Activated T-cell treated with anti-CD3 and anti-CD28 coated beads, Interleukin-2, amount 50 U/mL, for 72 hours (primary cell): ENCODE results near the gene MIA. TPM values are rescaled to one million over a fixed set of nuclear protein-coding genes. Genes with fewer than 3 reads are reported as not detected.

Experiments
- ATAC-seq, 2 donors: fragments of 150-1000 bp; cut with Tn5 transposase; replicated peaks in 1 of 2; 2 replicates each; pipeline ENCODE4 v1.10.0; 2021; ENCODE audit warnings: moderate library complexity in 2 of 2, mild to moderate bottlenecking in 1 of 2
- DNase-seq, 2 donors: peaks; one replicate each; pipeline ENCODE4 v3.0.0; 2021 to 2022; ENCODE audit warnings: mixed read lengths in 1 of 2
- H3K27ac Mint-ChIP-seq: one replicate; pipeline ENCODE4 v1.8.0; 2022; ENCODE audit warnings: mild to moderate bottlenecking, moderate library complexity, mixed read lengths
- H3K27me3 Mint-ChIP-seq: one replicate; pipeline ENCODE4 v1.8.0; 2022; ENCODE audit warnings: low read depth, mixed read lengths
- H3K36me3 Mint-ChIP-seq, 2 donors: one replicate each; pipeline ENCODE4 v1.8.0; 2022; ENCODE audit warnings: mixed read lengths in 2 of 2, mild to moderate bottlenecking in 1 of 2; ENCODE audit not compliant: insufficient read depth in 2 of 2
- H3K4me1 Mint-ChIP-seq: one replicate; pipeline ENCODE4 v1.8.0; 2022; ENCODE audit warnings: low read depth, mixed read lengths
- H3K4me3 Mint-ChIP-seq, 2 donors: one replicate each; pipeline ENCODE4 v1.8.0; 2022; ENCODE audit warnings: mild to moderate bottlenecking in 2 of 2, mixed read lengths in 2 of 2, moderate library complexity in 2 of 2
- H3K9me3 Mint-ChIP-seq, 2 donors: one replicate each; pipeline ENCODE4 v1.8.0; 2022; ENCODE audit warnings: mixed read lengths in 2 of 2
- total RNA-seq, 2 donors: library from RNA; stranded (reverse); gene quantifications; one replicate each; pipeline ENCODE4 v1.2.3, GENCODE V29; 2022

Gene MIA
- total RNA-seq, 2 donors from 2014 or later = 0.97 to 1.1 TPM

DNA sequence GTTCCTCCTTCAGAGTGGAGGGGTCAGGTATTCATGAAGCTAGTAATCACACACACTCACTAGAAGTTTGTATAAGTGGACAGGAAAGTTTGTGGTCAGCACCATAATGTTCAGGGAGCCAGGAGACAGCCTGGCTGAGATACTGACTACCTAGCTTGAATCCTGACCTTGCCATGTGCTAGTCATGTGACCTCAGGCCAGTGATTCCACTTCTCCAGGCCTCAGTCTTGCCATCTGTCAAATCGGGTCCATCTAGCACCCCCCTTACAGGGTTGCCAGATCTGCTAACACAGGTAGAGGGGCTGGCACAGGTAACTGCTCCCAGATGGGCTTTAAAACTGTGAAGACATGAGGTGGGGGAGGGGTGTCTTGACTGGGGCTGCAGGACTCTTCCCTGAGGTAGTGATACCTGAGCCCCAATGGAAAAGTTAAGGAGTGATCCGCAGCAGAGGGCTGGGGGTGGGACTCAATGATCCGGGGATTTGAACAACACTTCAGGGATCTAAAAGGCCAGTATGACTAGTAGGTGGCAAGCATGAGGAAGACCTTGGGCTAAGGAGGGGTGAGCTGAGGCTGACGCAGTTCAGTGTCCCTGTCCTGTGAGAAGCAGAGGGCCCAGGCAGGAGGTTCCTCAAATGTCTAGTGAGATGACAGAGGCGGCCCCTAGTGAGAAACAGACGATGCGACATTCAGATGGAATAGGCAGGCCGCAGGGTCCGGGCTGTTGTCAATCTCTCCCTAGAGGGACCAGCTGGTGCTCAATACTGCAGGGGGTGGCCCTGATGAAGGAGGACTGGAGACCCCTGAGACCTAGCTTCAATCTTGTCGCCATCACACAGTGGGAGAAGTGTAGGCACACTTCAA is 33.6 kb upstream of the MIA start:
- Mint-ChIP-seq H3K4me3 (no peak overlapping the region), H3K9me3 (no peaks in the 10 kb centered on the region), H3K36me3 (peaks cover 3 to 4% of the 10 kb centered on the region in 2 donors), H3K4me1 (no peaks in the 10 kb centered on the region), H3K27ac (no peak overlapping the region), H3K27me3 (no peaks in the 10 kb centered on the region)
- ATAC-seq (no peak), DNase-seq (no peak)

DNA sequence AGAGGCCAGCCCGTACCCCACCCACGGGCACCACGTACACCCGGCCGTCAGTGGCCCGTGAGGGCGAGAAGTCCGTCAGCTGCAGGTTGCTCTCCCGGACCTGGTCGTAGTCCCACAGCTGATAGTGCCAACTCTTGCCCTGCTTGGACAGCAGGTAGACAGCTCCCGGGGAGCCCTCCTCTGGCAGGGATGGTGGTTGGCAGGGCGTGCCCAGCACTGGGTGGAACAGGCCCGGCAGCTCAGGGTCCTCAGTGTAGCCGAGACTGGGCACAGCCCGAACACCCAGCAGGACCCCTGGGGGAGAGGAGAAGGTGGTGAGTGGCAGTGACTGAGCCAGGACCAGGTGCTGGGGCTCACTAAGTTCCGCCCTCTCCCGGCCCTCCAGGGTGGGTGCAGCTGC is 32.8 kb upstream of the MIA start:
- Mint-ChIP-seq H3K27ac (no peak overlapping the region), H3K4me3 (no peak overlapping the region), H3K4me1 (no peaks in the 10 kb centered on the region), H3K27me3 (no peaks in the 10 kb centered on the region), H3K9me3 (no peaks in the 10 kb centered on the region), H3K36me3 (peaks cover 2 to 3% of the 10 kb centered on the region in 2 donors)
- no peak for DNase-seq
- ATAC-seq = peak in 1 of 2 donors; percentile 12

DNA sequence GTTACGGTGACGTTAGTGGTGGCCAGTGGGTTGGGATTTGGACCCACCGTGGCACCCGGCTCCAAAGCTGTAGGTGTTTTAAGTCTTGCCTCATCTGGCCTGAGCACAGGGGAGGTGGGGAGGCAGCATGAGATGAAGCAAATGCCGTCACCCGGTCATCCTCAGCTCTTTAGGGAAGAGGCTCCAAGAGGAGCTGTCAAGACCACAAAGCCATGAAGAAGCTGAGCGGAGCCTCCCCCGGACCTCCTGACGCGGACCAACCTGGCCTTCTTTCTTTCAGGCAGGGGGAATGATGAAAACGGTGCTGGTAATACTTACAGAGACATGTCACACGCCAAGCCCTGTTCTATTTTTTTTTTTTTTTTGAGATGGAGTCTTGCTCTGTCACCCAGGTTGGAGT is 32.4 kb upstream of the MIA start:
- ATAC-seq (no peak), DNase-seq (no peak)
- no peak overlapping the region for H3K27ac Mint-ChIP-seq
- no peaks in the 10 kb centered on the region for H3K4me1 Mint-ChIP-seq
- H3K27me3 Mint-ChIP-seq = no peaks in the 10 kb centered on the region
- H3K9me3 Mint-ChIP-seq = no peaks in the 10 kb centered on the region
- H3K4me3 Mint-ChIP-seq = no peak overlapping the region
- no peaks in the 10 kb centered on the region for H3K36me3 Mint-ChIP-seq

DNA sequence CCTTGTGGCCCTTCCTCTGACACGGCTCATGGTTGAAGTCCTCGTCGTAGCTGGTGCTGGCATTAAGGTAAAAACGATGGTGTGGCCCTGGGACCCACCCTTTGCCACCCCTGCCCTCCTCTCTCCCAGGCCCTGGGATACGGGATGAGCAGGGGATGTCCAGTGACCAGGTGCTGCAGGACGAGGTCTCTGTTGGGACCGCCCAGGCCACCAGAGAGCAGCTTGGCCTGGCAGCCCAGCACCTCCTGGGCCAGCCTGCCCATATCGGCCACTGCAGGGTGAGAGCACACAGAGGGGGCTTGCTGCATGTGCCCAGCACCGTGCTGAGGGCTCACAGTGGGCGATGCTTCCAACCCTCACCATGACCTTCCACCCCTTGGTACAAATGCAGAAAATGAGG is 31.4 kb upstream of the MIA start:
- no peak for ATAC-seq
- no peak for DNase-seq
- Mint-ChIP-seq H3K4me1 (peaks cover 9% of the 10 kb centered on the region), H3K27me3 (no peaks in the 10 kb centered on the region), H3K4me3 (no peak overlapping the region), H3K36me3 (no peaks in the 10 kb centered on the region), H3K27ac (no peak overlapping the region), H3K9me3 (no peaks in the 10 kb centered on the region)

DNA sequence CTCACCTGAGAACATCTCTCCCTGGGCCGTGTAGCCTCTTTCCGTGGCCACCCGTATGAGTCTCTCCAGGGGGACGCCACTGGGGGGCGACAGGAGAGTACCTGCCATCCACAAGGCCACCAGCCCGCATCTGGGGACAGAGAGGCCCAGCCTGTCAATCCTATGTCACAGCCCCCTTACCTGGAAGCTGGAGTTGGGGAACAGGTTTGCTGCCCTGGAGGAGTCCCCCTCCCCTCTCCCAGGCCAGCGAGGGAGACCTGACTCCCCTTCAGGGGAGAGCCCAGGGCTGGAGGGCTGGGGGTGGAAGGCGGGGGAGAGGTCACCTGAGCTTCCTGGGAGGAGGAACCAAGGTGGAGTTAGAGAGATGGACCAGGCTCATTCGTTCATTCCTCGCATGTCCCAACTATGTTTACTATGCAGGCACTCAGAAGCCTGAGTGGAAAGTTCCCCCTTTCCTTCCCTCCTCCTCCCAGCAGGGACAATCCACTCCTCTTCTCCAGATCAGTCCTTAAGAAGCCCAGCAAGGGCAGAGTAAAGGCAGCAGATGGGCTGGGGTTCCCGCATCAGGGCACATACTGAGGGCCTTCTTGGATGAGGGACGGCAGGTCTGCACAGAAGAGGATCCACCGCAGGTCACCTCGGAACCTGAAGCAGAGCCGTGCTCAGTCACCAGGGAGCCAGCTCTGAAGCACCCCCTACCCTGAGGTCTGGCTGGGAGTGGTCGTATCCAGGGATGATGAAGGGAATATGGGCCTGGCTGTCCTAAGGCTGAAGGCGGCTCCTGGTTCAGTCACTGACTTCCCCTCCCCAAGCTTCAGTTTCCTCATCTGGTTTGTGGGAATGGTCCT is 30.5 kb upstream of the MIA start:
- Mint-ChIP-seq H3K9me3 (no peaks in the 10 kb centered on the region), H3K4me1 (peaks cover 17% of the 10 kb centered on the region), H3K27ac (no peak overlapping the region), H3K36me3 (no peaks in the 10 kb centered on the region), H3K4me3 (no peak overlapping the region), H3K27me3 (no peaks in the 10 kb centered on the region)
- DNase-seq = peak; percentile 43 to 51
- peak; percentile 60 to 62 for ATAC-seq

DNA sequence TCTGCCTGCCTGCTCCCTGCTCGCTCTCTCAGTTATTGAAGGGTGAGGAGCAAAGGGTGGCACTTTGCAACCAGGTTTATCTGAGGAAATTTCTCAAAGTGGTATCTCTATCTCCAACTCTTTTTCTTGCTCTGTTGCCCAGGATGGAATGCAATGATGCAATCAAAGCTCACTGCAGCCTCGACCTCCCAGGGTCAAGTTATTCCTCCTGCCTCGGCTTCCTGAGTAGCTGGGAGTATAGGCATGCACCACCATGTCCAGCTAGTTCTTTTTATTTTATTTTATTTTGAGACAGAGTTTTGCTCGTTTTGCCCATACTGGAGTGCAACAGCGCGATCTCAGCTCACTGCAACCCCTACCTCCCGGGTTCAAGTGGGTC is 29.9 kb upstream of the MIA start:
- no peak overlapping the region for H3K4me3 Mint-ChIP-seq
- DNase-seq (no peak), ATAC-seq (no peak)
- H3K27me3 Mint-ChIP-seq = no peaks in the 10 kb centered on the region
- peaks cover 0 to 1% of the 10 kb centered on the region in 2 donors for H3K36me3 Mint-ChIP-seq
- H3K27ac Mint-ChIP-seq = no peak overlapping the region
- H3K4me1 Mint-ChIP-seq = peaks cover 22% of the 10 kb centered on the region
- H3K9me3 Mint-ChIP-seq = no peaks in the 10 kb centered on the region

DNA sequence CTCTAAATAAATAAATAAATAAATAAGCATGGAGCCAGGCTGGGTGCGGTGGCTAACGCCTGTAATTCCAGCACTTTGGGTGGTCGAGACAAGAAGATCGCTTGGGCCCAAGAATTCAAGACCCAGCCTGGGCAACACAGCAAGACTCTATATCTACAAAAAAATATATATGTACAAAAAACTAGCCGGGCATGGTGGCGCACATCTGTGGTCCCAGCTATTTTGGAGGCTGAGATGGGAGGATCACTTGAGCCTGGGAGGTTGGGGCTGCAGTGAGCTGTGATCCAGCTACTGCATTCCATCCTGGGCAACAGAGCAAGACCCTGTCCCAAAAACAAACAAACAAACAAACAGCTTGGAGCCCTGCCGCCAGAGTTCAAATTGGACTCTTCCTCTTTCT is 27.8 kb upstream of the MIA start:
- Mint-ChIP-seq H3K27ac (no peak overlapping the region), H3K27me3 (no peaks in the 10 kb centered on the region), H3K36me3 (peaks cover 5 to 10% of the 10 kb centered on the region in 2 donors), H3K9me3 (no peaks in the 10 kb centered on the region), H3K4me1 (peaks cover 28% of the 10 kb centered on the region), H3K4me3 (no peak overlapping the region)
- DNase-seq = no peak
- ATAC-seq = no peak

DNA sequence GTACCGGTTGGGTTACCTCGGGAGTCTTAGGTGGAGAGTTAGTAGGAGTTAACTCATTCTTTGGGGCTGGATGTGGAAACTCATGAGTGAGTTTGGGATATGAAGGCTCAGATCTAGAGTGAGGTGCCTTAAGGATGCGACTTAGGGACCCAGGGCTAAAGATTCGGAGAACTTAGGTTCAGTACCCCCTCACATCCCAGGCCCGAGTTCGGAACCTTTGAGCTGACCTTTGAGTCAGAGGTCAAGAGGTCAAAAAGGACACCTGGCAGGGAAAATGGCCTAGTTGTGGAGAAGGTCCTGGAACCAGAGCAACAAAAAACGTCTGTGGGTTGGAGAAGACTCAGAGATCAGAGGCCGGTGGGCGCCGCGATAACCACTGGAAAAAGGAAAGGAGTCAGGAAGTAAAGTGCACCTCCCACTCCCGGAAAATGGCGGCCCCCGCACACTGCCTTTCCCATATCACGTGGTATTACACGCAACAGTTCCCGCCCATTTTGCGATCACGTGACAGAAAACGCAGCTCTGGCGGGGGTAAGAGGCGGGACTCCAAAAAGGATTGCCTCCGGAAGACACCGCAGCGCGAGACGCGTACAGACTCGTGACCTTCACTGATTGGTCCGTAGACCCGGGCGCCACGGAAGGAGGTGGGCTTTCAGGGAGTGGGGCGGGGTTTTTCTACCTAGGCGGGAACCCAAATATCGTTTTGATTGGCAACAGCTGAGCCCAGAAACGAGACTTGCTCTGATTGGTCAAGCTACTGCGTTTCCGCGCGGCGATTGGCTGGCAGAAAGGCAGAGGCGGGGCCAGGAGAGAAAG is 25.1 kb upstream of the MIA start, which contains the start of gene ACTMAP:
Gene ACTMAP, minus strand, starts transcription at position 420 of the 816 bp plus-strand sequence. CDS start 674 bp downstream, outside the sequence.
- peak within 1 kb of the TSS; percentile 93 for H3K27ac Mint-ChIP-seq
- peaks cover 15 to 19% of the 10 kb centered on the region in 2 donors for H3K36me3 Mint-ChIP-seq
- no peaks in the 10 kb centered on the region for H3K9me3 Mint-ChIP-seq
- peaks cover 49% of the 10 kb centered on the region for H3K4me1 Mint-ChIP-seq
- H3K4me3 Mint-ChIP-seq = peak within 1 kb of the TSS; percentile 91 to 92
- DNase-seq (peak; percentile 99 to 100), ATAC-seq (peak; percentile 86 to 88)
- no peaks in the 10 kb centered on the region for H3K27me3 Mint-ChIP-seq

DNA sequence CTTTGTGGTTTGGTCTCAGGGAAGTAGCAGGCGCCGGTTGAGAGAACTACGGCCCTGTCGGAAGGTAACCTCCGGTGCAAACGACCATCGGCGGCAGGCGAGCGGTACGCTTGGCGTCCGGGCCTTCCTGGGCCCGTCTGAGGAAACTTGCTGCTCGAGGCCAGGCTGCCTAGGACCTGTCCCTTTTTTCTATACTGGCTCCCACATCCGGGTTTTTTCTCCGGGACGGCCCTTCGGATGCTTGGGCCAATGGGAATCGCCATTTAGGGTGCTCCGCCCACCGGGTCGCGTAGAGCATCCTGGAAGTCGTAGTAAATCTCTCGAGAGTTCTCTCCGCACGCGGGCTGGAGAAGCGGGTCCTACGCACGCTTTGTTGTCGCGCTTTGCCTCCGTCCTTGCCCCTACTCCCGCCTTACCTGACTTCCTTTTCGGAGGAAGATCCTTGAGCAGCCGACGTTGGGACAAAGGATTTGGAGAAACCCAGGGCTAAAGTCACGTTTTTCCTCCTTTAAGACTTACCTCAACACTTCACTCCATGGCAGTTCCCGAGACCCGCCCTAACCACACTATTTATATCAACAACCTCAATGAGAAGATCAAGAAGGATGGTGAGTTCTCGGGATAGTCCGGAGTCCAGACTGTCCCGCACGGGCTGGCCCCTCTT is 24.3 kb upstream of the MIA start, which contains the start of gene SNRPA:
Gene SNRPA, plus strand, starts transcription at position 330 of the 664 bp plus-strand sequence. Its CDS starts 206 bp downstream, at position 536.
- H3K4me1 Mint-ChIP-seq = peaks cover 57% of the 10 kb centered on the region
- H3K9me3 Mint-ChIP-seq = no peaks in the 10 kb centered on the region
- ATAC-seq (peak; percentile 74 to 76), DNase-seq (peak; percentile 96 to 98)
- H3K27me3 Mint-ChIP-seq = no peaks in the 10 kb centered on the region
- H3K36me3 Mint-ChIP-seq = peaks cover 15 to 23% of the 10 kb centered on the region in 2 donors
- peak within 1 kb of the TSS; percentile 91 to 92 for H3K4me3 Mint-ChIP-seq
- peak within 1 kb of the TSS; percentile 93 for H3K27ac Mint-ChIP-seq

DNA sequence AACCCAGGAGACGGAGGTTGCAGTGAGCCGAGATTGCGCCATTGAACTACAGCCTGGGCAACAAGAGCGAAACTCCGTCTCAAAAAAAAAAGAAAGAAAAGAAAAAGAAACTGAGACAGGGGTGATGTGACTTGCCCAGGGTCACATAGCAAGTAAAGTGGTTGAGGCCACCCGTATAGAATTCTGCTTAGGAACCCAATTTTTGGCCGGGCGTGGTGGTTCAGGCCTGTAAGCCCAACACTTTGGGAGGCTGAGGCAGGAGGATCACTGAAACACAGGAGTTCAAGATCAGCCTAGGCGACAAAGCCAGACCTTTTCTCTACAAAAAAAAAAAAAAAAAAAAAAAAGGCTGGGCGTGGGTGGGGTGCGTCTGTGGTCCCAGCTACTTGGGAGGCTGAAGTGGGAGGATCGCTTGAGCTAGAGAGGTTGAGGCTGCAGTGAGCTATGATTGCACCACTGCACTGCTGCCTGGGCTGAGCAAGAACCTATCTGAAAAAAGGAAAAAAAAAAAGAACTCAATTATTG is 23.0 kb upstream of the MIA start:
- peak in 1 of 2 donors; percentile 38 for DNase-seq

DNA sequence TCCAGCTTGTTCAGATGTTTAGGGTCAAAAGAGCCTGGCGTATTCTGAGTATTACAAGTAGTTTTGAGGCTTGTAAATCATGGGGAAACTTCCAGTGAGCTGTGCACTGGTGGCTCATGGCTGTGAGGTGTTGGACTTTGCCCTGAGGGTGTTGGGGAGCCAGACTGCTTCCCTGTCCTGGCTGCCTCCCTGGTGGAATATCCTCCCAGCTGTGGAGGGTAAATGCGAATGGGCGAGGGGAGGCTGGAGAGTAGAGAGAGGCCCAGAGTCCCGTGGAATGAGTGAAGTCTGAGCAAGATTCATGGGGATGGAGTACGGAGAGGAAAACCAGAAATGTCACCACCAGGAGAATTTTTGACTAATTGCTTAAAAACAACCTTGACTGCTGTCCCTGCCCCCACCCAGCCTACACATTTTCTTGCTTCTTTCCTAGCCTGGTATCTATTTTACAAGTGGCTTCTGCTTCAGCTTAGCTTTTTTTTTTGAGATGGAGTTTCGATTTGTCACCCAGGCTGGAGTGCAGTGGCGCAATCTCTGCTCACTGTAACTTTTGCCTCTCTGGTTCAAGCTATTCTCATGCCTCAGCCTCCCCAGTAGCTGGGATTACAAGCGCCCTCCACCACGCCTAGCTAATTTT is 20.6 kb upstream of the MIA start:
- Mint-ChIP-seq H3K4me1 (peaks cover 61% of the 10 kb centered on the region), H3K4me3 (peak overlapping the region; percentile 83 to 94), H3K27me3 (no peaks in the 10 kb centered on the region), H3K36me3 (peaks cover 27 to 39% of the 10 kb centered on the region in 2 donors), H3K27ac (peak overlapping the region; percentile 90), H3K9me3 (no peaks in the 10 kb centered on the region)
- DNase-seq (peak; percentile 68 to 71), ATAC-seq (peak; percentile 1 to 8)

More for the DNA sequence above, 23.0 kb upstream of the MIA start:
- Mint-ChIP-seq H3K27ac (peak overlapping the region; percentile 93), H3K4me3 (peak overlapping the region; percentile 91 to 92), H3K36me3 (peaks cover 20 to 27% of the 10 kb centered on the region in 2 donors), H3K27me3 (no peaks in the 10 kb centered on the region), H3K4me1 (peaks cover 70% of the 10 kb centered on the region), H3K9me3 (no peaks in the 10 kb centered on the region)
- ATAC-seq = no peak
